Mucosa of descending colon (tissue), 3 donors: ENCODE data around the gene TTC21B. TPM values are rescaled to one million over a fixed set of nuclear protein-coding genes. Genes with fewer than 3 reads are reported as not detected.

Source experiments
- ATAC-seq: fragments of 200-7000 bp; cut with Tn5 transposase; one replicate; pipeline ENCODE4 v1.9.1; 2020; ENCODE audit warnings: mild to moderate bottlenecking, moderate library complexity
- DNase-seq, 3 donors: peaks; one replicate each; pipeline ENCODE4 v3.0.0-alpha.2; 2020
- H3K36me3 ChIP-seq: fragments of 200-600 bp; one replicate; pipeline ENCODE4 v1.8.0; 2021; ENCODE audit warnings: low read depth, mild to moderate bottlenecking
- H3K4me1 ChIP-seq: fragments of 200-600 bp; one replicate; pipeline ENCODE4 v1.8.0; 2021; ENCODE audit warnings: low read depth, mild to moderate bottlenecking
- H3K4me3 ChIP-seq: fragments of 200-600 bp; one replicate; pipeline ENCODE4 v1.8.0; 2021; ENCODE audit warnings: mild to moderate bottlenecking
- H3K9me3 ChIP-seq: fragments of 200-600 bp; one replicate; pipeline ENCODE4 v1.8.0; 2021; ENCODE audit warnings: mild to moderate bottlenecking
- CTCF ChIP-seq: fragments of 200-600 bp; IDR thresholded peaks from one replicate; pipeline ENCODE4 v1.8.0; 2022; ENCODE audit warnings: antibody characterized with exemption, mild to moderate bottlenecking
- intact Hi-C, 2 donors: fragments of 100-400 bp; cut with DNase I in 1 of 2; cut with micrococcal nuclease in 1 of 2; formaldehyde crosslinking; loops; one replicate each; pipeline versions ENCODE4 v1.11.0 to v1.11.1; 2022; cut with DNase I, micrococcal nuclease
- total RNA-seq, 3 donors: library from RNA; stranded (reverse); fragmentation: NEBNext Ultra II Directional in 2 of 3; extraction: Animal tissue kit (Norgen Biotek cat#: 25700) in 2 of 3; gene quantifications; one replicate each; pipeline versions ENCODE4 v1.2.1 to v1.2.4, GENCODE V29; 2021 to 2023
- donor health status: DM: no; HTN: no; CAD: no; lungs with moderate emphysema.
- donor health status: DM: no; HTN: no; CAD: no.
- donor health status: DM: no; HTN: yes; CAD: no.

Gene TTC21B
- total RNA-seq, 3 donors from 2014 or later = 10.4 to 22.2 (median 17.2) TPM

GRCh38 chr2:165927353-165927752, 26.2 kb downstream of the TTC21B start:
- Histone ChIP-seq H3K36me3 (no peaks in the 10 kb centered on the region), H3K9me3 (no peaks in the 10 kb centered on the region), H3K4me3 (no peak overlapping the region), H3K4me1 (no peaks in the 10 kb centered on the region)
- intact Hi-C loops = no loop called here
- DNase-seq = no peak
- no peak for ATAC-seq
- TF ChIP-seq CTCF = no peak

- ATAC-seq (no peak), DNase-seq (no peak)
- H3K9me3 ChIP-seq = no peaks in the 10 kb centered on the region
- no peaks in the 10 kb centered on the region for H3K4me1 ChIP-seq
- intact Hi-C loops = no loop called here
- no peak for TF ChIP-seq CTCF
- no peak overlapping the region for H3K4me3 ChIP-seq
- H3K36me3 ChIP-seq = no peaks in the 10 kb centered on the region
Observed at GRCh38 chr2:165924946-165925345, 28.6 kb downstream of the TTC21B start.

GRCh38 chr2:165920748-165921147, 32.8 kb downstream of the TTC21B start:
- TF ChIP-seq CTCF = no peak
- intact Hi-C loops = no loop called here
- H3K36me3 ChIP-seq = no peaks in the 10 kb centered on the region

GRCh38 chr2:165913636-165914035, 39.9 kb downstream of the TTC21B start:
- Histone ChIP-seq H3K36me3 (no peaks in the 10 kb centered on the region), H3K9me3 (no peaks in the 10 kb centered on the region), H3K4me1 (no peaks in the 10 kb centered on the region), H3K4me3 (no peak overlapping the region)
- DNase-seq (no peak), ATAC-seq (no peak)
- intact Hi-C loops = no loop called here
- no peak for TF ChIP-seq CTCF

More at GRCh38 chr2:165920748-165921147, 32.8 kb downstream of the TTC21B start:
- Histone ChIP-seq H3K4me3 (no peak overlapping the region), H3K4me1 (no peaks in the 10 kb centered on the region), H3K9me3 (no peaks in the 10 kb centered on the region)
- no peak for DNase-seq
- no peak for ATAC-seq

GRCh38 chr2:165911981-165912380, 41.6 kb downstream of the TTC21B start:
- Histone ChIP-seq H3K9me3 (no peaks in the 10 kb centered on the region), H3K36me3 (no peaks in the 10 kb centered on the region), H3K4me3 (no peak overlapping the region), H3K4me1 (no peaks in the 10 kb centered on the region)
- TF ChIP-seq CTCF = no peak
- DNase-seq (no peak), ATAC-seq (no peak)
- intact Hi-C loops = no loop called here

GRCh38 chr2:165911231-165911630, 42.3 kb downstream of the TTC21B start:
- intact Hi-C loops = no loop called here
- TF ChIP-seq CTCF = no peak
- DNase-seq (no peak), ATAC-seq (no peak)
- H3K9me3 ChIP-seq = no peaks in the 10 kb centered on the region
- no peak overlapping the region for H3K4me3 ChIP-seq
- no peaks in the 10 kb centered on the region for H3K36me3 ChIP-seq
- H3K4me1 ChIP-seq = no peaks in the 10 kb centered on the region
